NK-92 treated with Interleukin-12 subunit alpha and Interleukin-12 subunit beta, amount 100 ng/mL, for 24 hours (cell line): ENCODE measurements around the gene ABCA7.
A peak's percentile ranks its signal among the peaks of the same experiment; 100 is the strongest.
"Not testable (repeated sequence)": the region's sequence is repeated elsewhere in the genome, so short reads cannot be mapped to it uniquely, and the experiment has no call there.

Source experiments
- DNase-seq: peaks from one replicate; lab custom pipeline; 2025; lab: John Stamatoyannopoulos, UW

ABCA7 gene

DNA sequence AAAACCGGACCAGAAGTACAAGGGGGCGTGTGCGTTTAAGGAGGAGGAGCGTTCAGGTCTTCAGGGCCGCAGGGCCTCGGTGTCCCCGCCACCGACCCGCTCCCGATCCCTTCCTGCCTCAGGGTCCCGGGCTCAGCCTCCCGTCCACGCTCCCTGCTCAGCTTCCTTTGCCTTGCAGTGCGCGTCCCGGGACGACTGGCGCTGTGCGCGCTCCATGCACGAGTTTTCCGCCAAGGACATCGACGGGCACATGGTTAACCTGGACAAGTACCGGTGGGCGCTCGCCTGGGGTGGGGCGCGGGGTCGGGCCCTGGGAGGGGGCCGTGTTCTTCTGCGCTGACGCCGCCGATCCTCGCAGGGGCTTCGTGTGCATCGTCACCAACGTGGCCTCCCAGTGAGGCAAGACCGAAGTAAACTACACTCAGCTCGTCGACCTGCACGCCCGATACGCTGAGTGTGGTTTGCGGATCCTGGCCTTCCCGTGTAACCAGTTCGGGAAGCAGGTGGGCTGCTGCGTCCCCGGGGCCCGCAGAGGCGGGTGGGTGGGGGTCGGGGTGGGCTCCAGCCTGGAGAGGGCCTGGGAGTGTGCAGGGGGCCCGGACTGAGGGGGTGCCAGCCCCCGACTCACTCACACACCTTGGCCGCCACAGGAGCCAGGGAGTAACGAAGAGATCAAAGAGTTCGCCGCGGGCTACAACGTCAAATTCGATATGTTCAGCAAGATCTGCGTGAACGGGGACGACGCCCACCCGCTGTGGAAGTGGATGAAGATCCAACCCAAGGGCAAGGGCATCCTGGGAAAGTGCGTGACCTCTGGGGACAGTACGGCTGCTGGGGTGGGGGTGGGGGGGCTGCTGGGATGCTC is 65.3 kb downstream of the ABCA7 start:
- no peak for DNase-seq

DNA sequence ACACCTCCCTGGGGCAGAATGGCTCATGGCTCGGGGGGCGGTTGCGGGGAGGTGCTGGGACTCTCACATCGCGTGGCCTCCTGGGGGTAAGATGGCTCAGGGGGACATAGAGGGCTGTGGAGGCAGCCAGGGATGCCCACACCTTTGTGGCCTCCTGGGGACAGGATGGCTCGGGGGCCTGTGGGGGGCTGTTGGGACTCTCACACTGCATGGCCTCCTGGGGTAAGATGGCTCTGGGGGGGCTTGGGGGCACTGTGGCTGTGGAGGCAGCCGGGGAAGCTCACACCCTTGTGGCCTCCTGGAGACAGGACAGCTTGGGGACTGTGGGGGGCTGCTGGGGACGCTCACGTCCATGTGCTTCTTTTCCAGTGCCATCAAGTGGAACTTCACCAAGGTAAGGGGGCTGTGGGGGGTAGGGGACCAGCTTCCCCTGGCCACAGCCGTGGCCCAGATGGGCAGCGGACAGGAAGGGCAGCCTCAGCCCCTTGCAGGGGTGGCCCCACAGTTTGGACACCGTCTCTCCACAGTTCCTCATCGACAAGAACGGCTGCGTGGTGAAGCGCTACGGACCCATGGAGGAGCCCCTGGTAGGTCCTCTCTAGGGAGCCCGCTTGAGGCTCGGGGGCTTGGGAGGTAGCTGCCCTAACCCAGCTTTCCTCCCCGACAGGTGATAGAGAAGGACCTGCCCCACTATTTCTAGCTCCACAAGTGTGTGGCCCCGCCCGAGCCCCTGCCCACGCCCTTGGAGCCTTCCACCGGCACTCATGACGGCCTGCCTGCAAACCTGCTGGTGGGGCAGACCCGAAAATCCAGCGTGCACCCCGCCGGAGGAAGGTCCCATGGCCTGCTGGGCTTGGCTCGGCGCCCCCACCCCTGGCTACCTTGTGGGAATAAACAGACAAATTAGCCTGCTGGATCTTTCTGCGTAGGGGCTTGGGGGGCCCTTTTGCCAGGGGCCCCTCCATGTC is 66.2 kb downstream of the ABCA7 start:
- no peak for DNase-seq

DNA sequence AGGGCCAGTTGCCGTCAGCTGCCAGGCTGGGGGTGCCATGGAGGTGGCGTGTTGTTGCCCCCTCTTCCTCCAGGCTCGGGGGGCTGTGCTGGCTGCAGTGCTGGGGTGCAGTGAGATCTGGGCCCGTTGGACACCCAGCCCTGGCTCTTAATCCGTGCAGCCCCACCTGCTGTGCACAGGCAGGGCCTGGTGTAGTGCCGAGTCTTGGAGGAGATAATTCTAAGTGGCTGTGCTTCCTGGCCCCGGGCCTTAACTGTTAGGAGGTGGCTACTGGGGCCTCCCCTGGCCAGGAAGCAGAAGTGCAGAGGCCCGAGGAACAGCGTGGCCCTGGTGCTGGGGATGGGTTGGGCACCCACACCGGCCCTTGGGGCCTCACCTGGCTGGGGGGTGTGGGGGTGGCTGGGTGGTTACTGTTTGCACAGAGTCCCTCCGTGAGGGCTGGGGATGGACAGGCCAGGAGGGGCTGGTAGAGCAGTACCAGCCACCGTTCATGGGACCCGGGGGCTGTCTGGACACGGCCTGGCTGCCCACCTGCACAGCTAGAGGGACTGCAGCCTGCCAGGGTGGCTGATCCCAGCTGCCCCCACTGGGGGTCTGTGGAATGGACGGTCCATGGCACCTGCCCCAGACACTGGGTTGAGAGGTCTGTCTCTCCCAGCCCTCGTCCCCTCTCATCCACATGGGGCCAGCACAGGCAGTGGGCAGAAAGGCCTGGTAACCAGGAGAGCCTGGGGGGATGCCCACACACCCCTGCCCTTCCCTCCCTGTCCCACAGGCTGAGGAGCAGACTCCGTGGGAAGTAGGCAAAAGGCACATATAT is 67.1 kb downstream of the ABCA7 start:
- DNase-seq, result no peak

DNA sequence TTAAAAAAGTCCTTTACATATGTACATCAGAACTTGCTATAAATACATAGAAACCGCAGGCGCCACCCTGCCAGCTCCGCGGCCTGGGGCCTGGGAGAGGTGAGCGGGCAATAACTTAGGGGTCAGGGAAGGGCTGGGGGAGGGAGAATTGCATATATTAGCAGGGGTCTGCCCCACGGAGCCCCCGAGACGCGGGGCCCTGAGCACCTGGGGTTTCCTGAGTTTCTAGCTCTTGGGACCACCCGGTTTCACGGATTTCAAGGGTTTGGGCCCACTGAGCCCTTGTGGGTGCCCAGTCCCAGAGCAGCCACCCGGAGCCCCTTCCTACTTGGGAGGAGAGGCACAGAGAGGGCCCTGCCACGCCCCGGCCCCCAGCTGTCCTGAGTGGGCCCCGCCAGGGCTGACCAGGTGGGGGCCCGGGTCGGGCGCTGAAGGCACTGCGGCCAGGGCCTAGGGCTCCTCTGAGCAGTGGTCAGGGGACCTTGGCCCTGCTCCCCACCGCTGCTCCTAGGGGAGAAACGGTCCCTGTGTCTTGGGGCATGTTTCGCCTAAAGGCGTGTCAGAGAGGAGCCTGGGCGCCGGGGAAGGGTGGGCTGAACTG is 67.9 kb downstream of the ABCA7 start:
- no peak for DNase-seq

DNA sequence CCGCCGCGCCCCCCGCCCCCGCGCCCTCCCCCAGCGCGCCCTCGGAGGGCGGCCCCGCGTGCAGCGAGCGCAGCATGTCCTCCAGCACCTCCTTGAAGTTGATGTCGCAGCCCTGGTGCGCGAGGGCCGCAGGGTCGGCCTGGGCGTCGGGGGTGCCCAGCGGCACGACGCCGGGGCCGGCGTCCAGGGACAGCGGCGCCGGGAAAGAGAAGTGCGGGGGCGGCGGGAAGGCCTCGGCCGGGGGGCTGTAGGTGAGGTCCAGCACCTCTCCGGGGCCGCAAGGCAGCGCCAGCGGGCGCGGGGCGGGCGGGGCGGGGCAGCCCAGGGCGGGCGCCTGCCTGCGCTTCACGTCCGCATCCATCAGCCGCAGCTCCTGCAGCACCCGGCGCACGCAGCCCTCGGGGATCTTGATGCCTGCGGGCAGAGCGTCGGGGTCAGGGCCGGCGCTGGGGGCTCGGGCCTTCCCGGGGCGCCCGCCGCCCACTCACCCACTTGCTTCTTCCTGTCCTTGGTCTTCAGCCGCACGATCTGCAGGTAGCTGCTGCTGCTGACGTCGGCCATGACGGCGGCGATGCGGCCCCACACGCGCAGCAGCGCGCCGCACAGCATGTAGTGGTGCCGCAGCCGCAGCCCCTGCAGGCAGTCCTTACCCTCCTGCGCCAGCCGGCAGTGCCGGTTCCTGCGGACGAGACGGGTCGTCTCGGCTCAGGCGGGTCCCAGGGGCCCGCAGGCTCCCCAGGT is 68.6 kb downstream of the ABCA7 start:
- DNase-seq, result no peak

DNA sequence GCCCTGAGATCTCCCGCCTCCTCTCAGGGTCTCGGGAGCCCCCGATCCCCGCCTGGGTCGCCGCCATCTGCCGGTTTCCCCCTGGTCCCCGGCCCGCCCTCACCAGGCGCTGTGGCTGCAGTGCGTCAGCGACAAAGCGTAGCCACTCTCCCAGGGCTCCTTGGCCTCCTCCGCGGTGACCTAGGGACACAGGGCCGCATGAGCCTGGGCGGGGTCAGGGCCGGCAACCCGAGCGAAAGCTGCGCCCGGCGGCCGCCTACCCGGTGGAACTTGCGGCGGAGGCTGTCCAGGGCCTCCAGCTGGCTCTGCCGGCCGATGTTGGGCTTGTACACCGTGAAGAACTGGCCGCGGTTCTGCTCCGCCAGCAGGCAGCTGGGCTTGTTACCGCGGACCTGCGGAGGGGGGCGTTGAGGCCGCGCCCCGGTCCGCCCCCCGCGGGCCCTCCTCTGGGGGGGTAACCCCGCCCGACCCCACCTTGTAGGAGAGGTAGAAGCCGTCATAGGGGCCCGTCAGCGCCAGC is 69.2 kb downstream of the ABCA7 start:
- DNase-seq, result no peak

DNA sequence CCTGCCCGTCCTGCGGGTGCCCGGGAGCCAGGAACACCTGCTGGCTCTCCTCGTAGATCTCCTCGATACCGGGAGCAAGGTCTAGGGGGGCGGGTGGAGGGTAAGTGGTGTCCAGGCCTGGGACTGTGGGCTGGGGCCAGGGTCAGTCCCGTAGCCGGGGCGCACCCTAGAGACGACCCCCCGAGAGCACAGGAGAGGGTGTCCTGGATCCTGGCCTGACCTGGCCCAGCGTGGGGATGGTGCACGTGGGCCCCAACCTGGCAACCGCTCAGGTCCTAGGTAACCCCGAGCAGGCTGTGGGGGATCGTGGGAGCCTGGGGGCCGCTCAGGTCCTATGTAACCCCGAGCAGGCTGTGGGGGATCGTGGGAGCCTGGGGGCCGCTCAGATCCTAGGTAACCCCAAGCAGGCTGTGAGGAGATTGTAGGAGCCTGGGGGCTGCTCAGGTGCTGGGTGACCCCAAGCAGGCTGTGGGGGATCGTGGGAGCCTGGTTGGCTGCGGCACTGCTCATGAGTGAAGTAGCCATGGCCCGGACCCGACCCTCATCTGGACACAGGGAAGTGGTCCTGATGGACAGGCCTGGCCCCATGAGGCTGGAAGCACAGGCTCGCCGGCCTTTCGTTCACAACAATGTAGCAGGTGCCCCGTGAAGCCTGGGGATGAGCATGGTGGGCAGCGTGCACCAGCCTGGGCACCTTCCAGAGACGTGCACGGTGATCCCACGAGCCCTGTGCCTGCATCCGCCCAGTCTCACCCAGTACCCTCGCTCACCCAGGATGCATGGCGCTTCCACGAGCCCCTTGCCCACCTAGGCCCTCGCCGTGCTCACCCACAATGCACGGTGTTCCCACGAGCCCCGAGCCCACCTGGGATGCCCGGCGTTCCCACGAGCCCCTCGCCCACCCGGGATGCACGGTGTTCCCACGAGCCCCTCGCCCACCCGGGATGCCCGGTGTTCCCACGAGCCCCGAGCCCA is 70.1 kb downstream of the ABCA7 start:
- DNase-seq, result no peak

DNA sequence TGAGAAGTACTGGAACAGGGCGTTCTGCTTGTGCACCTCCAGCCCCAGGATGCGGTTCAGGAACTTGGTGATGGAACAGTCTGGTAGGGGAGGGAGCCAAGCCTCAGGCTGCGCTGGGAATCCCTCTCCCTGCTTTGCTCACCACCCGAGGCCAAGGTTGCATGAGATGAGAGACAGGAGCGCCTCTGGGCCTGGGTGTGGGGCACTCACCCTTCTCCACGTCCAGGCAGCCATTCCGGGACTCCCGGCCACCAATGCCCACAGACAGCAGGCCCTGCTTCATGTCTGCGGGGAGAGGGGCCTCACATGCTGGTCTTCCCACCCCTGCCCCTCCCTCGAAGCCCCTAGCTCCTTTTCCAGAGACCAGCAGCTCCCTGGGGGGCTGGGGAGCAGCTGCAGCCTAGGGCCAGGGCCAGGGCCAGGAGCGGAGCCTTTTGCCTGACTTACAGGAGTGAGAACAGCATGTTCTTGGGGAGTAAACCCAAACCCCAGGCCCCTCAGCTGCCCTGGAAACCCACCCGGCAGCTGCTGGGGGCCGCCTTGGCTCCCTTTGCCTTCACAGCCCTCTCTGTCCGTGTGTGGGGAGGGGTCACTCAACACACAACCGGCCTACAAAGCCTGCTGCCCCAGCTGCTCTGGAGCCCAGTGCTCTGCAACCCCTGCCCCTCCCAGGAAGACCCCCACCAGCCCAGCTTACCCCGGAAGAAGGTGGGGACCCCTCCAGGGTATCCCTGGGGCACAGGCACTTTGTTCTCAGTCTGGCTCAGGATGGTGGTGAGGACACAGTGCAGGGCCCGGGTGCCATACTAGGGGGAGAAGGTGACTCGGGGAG is 71.1 kb downstream of the ABCA7 start:
- no peak for DNase-seq

DNA sequence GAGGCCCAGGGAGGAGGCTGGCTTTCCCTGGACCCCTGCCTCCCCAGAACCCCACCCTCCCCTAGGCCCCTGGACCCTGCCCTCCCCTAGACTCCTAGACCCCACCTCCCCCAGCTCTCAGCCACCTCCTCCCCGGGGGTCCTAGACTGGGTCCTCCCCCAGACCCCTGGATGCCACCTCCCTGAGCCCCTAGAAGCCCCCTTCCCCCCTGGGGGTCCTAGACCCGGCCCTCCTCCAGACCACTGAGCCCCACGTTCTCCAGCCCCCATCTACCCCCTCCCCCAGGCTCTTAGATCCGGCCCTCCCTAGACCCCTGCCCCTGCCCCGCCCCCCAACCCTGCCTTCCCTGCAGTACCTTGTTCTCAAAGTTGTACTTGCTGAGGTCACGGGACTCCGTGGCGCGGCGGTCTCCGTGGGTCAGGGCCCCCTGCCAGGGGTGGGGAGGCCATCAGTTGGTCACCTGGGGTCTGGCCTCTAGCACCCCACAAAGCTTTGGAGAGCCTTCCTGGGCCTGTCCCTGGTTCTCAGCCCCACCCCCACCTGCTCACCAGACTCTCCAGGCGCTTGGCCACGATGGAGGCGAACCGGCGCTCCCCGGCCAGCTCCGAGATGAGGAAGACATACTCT is 71.8 kb downstream of the ABCA7 start:
- no peak for DNase-seq

DNA sequence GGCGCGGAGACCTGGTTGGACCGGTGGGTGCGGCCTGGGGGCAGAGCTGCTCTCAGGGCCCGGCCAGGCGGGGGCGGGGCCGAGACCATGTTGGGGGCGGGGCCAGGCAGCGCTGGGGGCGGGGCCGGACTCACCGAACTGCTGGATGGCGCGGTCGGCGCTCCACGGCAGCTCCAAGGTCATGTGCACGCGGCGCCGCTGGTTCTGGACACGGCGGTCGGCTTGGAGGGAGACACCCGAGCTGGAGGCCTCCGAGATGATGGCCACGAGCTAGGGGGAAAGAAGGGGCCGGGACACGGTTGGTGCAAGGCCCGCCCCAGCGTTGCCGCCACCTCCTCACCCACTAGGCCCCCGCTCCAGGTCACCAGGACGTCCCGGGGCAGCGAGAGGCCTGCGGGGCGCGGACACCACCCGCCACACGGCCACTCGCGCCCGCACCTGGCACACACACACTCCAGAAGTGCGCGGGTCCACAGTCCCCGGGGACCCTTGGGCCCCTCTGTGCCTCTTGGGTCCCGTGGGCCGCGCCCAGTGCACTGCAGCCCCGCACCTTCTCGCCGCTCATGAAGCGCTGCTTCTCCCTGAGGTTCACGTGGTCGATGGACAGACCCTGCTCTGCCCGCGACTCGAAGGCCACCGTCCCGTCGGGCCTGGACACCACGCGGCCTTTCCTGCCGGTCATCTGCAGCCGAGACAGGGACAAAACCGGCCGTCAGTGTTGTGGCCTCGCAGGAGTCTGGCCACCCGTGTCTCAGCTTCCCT is 72.5 kb downstream of the ABCA7 start:
- DNase-seq, result no peak

DNA sequence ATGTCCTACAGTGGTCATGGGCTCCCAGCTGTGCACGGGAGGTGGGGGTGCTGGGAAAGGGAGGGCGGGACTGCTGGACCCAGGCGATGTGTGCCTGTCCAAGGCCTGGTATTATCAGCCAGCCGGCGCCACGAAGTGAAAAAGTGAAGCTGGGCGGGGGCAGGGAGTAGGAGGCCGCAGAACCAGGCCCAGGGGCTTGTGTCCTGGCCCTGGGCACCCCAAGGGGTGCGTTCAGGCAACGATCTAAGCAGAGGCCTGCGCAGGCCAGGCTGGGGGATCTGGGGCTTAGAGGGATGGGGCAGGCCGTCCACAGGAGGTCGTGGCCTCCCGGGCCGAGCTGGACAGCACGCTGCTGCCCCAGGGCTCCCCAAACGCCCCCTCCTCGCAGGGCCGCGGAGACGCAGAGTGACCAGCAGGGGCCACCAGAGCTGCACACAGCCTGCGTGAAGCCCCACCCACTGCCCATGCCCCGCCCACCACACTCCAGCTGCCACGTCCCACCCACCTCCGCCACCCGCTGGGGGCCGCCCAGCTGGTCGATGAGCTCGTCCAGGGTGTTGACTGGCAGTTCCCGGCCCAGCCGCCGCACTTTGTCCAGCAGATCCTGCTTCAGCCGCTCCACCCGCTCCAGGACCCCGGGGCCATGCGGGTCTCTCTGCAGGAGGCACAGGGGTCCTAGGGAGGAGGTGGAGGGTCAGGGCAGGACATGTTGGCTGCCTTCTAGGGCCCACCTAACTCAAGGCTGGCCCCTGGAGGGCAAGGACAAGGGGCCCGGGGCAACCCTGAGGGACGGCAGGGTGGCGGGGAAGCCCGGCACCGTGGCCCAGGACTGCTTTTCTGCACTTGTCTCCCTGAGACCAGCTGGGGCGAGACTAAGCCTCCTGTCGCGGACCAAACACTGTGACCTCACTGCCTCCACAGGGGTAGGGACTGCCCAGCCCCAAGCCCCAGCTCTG is 73.4 kb downstream of the ABCA7 start:
- peak; percentile 39 for DNase-seq

DNA sequence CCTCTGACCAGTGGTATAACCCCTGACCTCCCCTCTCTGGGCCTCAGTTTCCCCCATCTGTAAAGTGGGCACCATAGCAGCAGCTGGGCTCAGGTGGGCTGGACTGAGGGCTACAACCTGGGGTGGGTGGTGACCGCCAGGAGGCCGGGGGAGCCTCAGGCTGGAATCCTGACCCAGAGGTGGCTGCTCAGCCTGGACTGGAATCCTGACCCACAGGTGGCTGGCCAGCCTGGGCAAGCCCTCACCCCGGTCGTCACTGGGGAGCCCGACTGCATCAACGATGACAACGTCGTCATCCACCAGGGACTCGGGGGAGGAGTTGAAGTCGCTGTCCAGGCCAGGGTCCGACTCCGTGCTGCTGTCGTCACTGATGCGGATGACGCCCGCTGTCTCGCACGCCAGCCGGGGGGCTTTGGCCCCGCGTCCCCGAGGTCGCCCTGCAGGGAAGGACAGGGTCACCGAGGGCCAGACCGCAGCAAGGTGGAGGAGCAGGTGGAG is 74.1 kb downstream of the ABCA7 start:
- no peak for DNase-seq

DNA sequence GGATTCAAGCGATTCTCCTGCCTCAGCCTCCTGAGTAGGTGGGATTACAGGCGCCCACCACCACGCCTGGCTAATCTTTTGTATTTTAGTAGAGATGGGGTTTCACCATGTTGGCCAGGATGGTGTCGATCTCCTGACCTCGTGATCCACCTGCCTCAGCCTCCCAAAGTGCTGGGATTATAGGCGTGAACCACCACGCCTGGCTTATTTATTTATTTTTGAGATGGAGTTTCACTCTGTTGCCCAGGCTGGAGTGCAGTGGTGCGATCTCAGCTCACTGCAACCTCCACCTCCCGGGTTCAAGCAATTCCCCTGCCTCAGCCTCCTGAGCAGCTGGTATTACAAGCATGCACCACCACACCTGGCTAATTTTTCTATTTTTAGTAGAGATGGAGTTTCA is 74.8 kb downstream of the ABCA7 start:
- DNase-seq, result not testable (repeated sequence)
